HG03342 (cell line): Measurements from ENCODE around the gene SOCS3.
"Not testable (repeated sequence)": the region's sequence is repeated elsewhere in the genome, so short reads cannot be mapped to it uniquely, and the experiment has no call there.

Source experiments
- ATAC-seq: cut with Tn5 transposase; IDR thresholded peaks from one replicate; pipeline ENCODE4 v1.9.1; 2021; ENCODE audit warnings: mild to moderate bottlenecking, moderate library complexity; ENCODE audit not compliant: unreplicated experiment

SOCS3 gene

DNA sequence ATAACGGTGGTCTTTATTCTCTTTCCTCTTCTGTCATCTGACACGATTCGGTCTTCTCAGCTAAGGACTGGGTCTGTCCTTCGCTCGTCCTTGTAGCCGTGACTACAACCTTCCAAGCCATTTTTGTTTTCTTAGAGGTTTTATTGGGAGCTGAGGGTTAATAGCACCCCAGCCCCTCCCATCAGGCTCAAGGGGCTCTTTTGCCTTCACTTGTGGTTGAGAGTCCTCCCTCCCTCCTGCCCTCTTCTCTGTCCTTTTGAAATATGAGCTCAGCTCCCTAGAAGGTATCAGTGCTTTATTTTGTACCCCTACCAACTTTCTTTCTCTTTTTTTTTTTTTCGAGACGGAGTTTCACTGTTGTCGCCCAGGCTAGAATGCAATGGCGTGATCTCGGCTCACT, 24.7 kb downstream of the SOCS3 start:
- ATAC-seq, result no peak

DNA sequence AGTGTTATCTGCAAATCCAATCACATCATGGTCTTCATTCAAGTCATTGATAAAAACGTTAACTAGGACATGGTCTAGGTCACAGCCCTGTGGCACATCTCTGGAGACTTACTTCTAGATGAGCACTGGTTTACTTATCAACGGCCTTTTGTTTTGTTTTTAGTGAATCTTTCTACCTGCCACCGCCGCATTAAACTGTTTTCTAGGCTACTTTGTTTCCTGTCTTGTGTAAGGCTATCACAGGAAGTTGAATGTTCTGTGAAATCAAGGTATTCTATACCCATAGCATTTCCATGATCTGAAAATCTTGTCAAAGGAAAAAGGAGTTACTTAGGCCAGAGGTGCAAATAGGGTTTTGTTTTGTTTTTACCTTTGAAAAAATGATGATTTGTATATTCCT, 26.9 kb downstream of the SOCS3 start:
- no peak for ATAC-seq

DNA sequence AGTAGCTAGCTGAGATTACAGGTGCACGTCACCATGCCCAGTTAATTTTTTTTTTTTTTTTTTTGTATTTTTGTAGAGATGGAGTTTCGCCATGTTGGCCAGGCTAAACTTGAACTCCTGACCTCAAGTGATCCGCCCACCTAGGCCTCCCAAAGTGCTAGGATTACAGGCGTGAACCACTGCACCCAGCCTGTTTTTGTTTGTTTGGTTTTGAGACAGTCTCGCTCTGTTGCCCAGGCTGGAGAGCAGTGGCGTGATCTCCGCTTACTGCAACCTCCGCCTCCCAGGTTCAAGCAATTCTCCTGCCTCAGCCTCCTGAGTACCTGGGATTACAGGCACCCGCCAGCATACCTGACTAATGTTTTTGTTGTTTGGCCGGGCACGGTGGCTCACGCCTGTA, 28.5 kb downstream of the SOCS3 start:
- not testable (repeated sequence) for ATAC-seq

GRCh38 chr17:78330570-78331224, 29.2 kb downstream of the SOCS3 start:
- no peak for ATAC-seq

DNA sequence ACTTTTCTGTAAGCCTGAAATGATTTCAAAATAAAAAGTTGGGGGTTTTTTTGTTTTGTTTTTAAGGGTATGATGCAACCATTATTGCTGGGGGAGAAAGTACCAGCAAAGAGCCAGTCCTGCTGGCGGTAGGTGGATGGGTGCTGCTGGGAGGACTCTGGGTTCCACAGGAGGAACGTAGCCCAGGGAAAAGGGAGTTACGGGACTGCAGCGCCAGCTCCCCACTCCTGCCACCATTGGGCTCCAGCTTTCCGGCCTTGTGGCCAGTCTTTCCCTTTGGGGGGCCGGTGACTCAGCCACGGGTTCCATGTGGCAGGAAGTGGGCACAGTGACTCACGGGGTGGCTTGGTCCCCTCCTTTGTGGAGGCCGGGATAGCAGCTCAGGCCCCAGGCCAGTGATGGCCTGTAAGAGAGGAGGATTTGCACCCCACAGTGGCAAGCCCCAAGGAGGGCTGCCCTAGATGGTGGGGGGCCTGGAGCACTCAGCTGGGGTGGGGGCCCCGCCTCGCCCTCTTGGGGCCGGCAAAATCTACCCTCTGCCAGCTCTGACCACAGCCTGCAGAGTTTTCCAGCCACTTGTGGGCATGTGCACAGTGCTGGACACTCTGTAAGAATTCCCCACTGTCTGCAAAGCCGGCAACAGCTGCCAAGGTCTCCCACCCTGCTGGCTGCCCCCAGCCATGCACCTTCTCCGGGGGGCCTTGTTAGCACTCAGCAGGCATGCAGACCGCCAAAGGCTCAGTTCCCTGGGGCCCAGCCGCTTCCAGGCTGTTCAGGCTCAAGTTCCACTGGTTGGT, 30.4 kb downstream of the SOCS3 start:
- no peak for ATAC-seq

DNA sequence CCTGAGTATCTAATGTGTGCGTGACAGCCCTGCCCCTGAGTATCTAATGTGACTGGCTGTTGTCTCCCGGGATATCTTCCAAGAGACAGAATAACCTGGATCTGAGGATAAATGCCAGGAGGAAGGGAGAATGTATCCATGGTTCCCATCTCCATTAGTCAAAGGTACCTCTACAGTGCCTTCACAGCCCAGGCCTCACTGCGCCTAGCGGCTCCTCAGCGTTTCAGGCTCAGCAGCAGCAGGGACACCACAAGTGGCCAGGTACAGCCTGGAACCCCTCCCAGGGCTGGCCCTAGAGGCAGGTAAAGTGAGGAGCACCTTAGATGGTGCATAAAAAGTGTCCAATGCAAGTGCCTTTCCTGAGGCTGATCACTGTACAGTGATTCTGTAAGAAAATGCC, 32.0 kb downstream of the SOCS3 start:
- ATAC-seq, result no peak

DNA sequence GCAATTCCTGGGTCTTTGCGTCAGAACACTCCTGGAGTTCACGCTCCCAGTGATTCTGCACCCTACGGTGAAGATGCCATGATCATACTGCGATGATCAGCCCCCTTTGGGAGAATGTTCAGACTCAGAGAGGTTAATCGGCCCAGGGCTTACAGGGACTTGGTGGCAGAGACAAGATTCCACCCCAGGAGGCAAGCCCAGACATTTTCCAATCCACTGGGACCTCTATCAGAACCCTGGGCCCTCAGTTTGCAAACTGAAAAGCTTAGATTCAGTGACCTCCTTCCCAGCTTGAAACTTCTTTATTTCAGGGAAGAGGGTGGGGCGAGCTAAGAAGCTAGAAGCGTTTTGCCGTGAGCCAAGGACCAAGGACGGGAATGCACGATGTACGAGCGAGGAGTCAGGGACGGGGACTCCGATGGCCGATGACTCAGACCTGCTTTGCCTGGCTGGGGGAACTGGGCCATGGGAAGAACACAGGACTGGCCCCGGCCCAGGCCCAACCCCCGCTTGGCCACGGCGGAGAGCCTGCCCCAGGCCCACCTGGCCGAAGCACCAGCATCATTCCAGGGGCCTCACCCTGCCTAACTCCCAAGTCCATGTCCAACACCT, 34.7 kb downstream of the SOCS3 start:
- ATAC-seq, result no peak

GRCh38 chr17:78324391-78325075, 35.3 kb downstream of the SOCS3 start:
- no peak for ATAC-seq

- no peak for ATAC-seq
Observed at GRCh38 chr17:78323826-78324390, 36.0 kb downstream of the SOCS3 start.

DNA sequence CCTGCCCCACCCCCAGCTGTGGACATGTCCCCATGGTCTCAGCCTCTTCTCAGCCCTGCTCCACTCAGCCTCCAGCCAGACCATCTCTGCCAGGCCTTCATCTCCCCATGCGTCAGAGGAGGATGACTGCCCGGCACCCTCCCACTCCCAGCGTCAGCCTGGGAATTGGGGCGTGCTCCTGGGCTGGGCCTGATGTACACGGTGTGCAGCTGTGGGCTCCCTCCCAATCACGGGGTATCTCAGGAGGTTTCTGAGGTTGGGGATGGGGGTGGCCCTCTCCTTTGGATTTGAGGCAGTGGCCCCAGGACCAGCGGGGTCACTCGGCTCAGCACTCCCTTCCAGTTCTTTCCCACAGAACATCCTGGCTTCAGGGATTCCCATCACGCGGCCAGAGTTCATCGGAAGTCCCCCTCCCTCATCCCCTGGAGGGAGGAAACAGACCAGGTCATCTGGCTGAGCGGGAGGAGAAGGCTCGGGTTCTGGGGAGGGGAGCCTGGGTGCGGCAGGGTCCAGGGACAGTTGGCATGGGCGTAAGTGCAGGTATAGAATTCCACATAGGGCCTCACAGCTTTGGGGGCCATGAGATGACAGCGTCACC, 36.9 kb downstream of the SOCS3 start:
- no peak for ATAC-seq

DNA sequence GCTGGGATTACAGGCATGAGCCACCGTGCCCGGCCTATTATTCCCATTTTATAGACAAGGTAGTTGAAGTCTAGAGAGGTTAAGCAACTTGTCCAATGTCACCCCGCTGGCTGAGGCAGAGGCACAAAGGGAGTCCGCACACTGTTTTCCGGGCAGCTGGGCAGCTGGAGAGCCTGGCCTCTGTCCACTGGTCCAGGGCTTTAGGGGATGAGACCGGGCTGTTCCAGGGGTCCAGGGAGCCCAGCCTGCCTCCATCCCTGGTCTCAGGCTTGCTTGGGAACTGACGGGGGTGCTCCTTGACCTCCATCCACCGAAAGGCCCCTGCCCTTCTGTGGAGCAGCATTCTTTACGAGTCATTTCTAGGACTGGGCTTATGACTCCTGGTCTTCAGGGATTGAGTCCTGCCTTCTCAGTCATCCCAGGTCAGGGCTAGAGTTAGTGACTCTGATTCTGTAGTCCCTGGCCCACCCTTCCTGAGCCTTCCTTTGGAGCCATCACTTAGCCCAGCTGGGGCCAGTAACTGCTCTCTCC, 37.5 kb downstream of the SOCS3 start:
- ATAC-seq, result no peak

GRCh38 chr17:78318843-78319242, 41.0 kb downstream of the SOCS3 start:
- ATAC-seq, result no peak

GRCh38 chr17:78318407-78318806, 41.5 kb downstream of the SOCS3 start:
- no peak for ATAC-seq

GRCh38 chr17:78317794-78318400, 42.0 kb downstream of the SOCS3 start:
- no peak for ATAC-seq

GRCh38 chr17:78316867-78317789, 42.7 kb downstream of the SOCS3 start:
- ATAC-seq, result no peak

GRCh38 chr17:78316115-78316866, 43.6 kb downstream of the SOCS3 start:
- ATAC-seq, result no peak

GRCh38 chr17:78315355-78316114, 44.3 kb downstream of the SOCS3 start:
- ATAC-seq, result no peak
